Neural cell (in vitro differentiated cells): ENCODE results near the gene HSDL2.

Experiments used
- CTCF ChIP-seq: fragments of 450-650 bp; IDR thresholded peaks from 2 replicates; pipeline ENCODE4 v1.5.1; 2014; ENCODE audit warnings: antibody characterized with exemption, mild to moderate bottlenecking, moderate library complexity; ENCODE audit not compliant: poor library complexity, severe bottlenecking
- RAD21 ChIP-seq: fragments of 450-650 bp; conservative IDR thresholded peaks from 2 replicates; pipeline ENCODE4 v1.6.1; 2014; ENCODE audit warnings: antibody characterized with exemption, mild to moderate bottlenecking, moderate library complexity

- TF ChIP-seq CTCF (no peak), RAD21 (no peak)
Measured at GRCh38 chr9:112462855-112463254, 82.9 kb downstream of the HSDL2 start.
